Keratinocyte (primary cell): ENCODE results near the gene SALL3. TPM values are rescaled to one million over a fixed set of nuclear protein-coding genes. Genes with fewer than 3 reads are reported as not detected.

Experiments
- DNase-seq: peaks from one replicate; pipeline ENCODE4 v3.0.0-alpha.2; 2011; ENCODE audit warnings: low read depth, missing footprints, low spot score
- FAIRE-seq: peaks from 2 replicates; lab custom pipeline; 2011; peaks lifted over from hg19 to GRCh38; lab: Jason Lieb, UNC
- H2AFZ ChIP-seq: 2 replicates; pipeline ENCODE4 v1.6.0; 2012; ENCODE audit warnings: low read length, control low read depth, inconsistent platforms; ENCODE audit not compliant: control insufficient read depth
- H3K27ac ChIP-seq: 2 replicates; pipeline ENCODE4 v1.5.1; 2011; ENCODE audit warnings: low read length; ENCODE audit not compliant: control insufficient read depth, insufficient read depth
- H3K27me3 ChIP-seq: 3 replicates; pipeline ENCODE4 v1.6.0; 2011; ENCODE audit warnings: low read length; ENCODE audit not compliant: control insufficient read depth, insufficient read depth; ENCODE audit errors: extremely low read depth
- H3K36me3 ChIP-seq, 2 experiments: 2 replicates in 1 of 2; 3 replicates in 1 of 2; pipeline ENCODE4 v1.5.1; 2011; ENCODE audit warnings: low read length in 2 of 2, mild to moderate bottlenecking in 1 of 2; ENCODE audit not compliant: control insufficient read depth in 2 of 2, insufficient read depth in 2 of 2; ENCODE audit errors: extremely low read depth in 1 of 2
- H3K4me1 ChIP-seq: 3 replicates; pipeline ENCODE4 v1.5.1; 2011; ENCODE audit warnings: low read length; ENCODE audit not compliant: control insufficient read depth, insufficient read depth; ENCODE audit errors: extremely low read depth
- H3K4me2 ChIP-seq: 3 replicates; pipeline ENCODE4 v1.6.0; 2011; ENCODE audit warnings: low read depth, low read length; ENCODE audit not compliant: control insufficient read depth, insufficient read depth; ENCODE audit errors: extremely low read depth
- H3K4me3 ChIP-seq, 3 experiments: fragments of 200-600 bp in 1 of 3; sonication (generic) in 1 of 3; 2 replicates in 2 of 3; 3 replicates in 1 of 3; pipeline ENCODE4 v1.5.1; 2011 to 2016; ENCODE audit warnings: low read length in 3 of 3, mild to moderate bottlenecking in 3 of 3, control low read depth in 2 of 3, inconsistent platforms in 1 of 3, low read depth in 1 of 3, mixed read lengths in 1 of 3, mixed run types in 1 of 3, moderate library complexity in 1 of 3; ENCODE audit not compliant: control insufficient read depth in 2 of 3, insufficient read depth in 2 of 3; ENCODE audit errors: extremely low read depth in 1 of 3
- H3K79me2 ChIP-seq: 2 replicates; pipeline ENCODE4 v1.6.0; 2012; ENCODE audit warnings: low read length; ENCODE audit not compliant: control insufficient read depth, insufficient read depth
- H3K9ac ChIP-seq: 3 replicates; pipeline ENCODE4 v1.6.0; 2011; ENCODE audit warnings: low read length; ENCODE audit not compliant: control insufficient read depth, insufficient read depth; ENCODE audit errors: extremely low read depth
- H3K9me1 ChIP-seq: 3 replicates; pipeline ENCODE4 v1.6.0; 2011; ENCODE audit warnings: low read length; ENCODE audit not compliant: control insufficient read depth, insufficient read depth; ENCODE audit errors: extremely low read depth
- H3K9me3 ChIP-seq: 2 replicates; pipeline ENCODE4 v1.5.1; 2012; ENCODE audit warnings: low read depth, low read length; ENCODE audit not compliant: control insufficient read depth
- H4K20me1 ChIP-seq: 3 replicates; pipeline ENCODE4 v1.6.0; 2011; ENCODE audit warnings: low read length; ENCODE audit not compliant: control insufficient read depth, insufficient read depth; ENCODE audit errors: extremely low read depth
- CTCF ChIP-seq, 3 experiments: IDR thresholded peaks in 1 of 3; conservative IDR thresholded peaks in 1 of 3; optimal IDR thresholded peaks in 1 of 3; 2 replicates in 2 of 3; 3 replicates in 1 of 3; pipeline versions ENCODE3 to v1.5.1; 2011; ENCODE audit warnings: low read length in 3 of 3, mild to moderate bottlenecking in 3 of 3, moderate library complexity in 2 of 3, control low read depth in 1 of 3, inconsistent platforms in 1 of 3; ENCODE audit not compliant: insufficient read depth in 2 of 3; ENCODE audit errors: extremely low read depth in 1 of 3
- EZH2 ChIP-seq: IDR thresholded peaks from one replicate; pipeline ENCODE4 v1.6.1; 2012; ENCODE audit warnings: inconsistent platforms, mild to moderate bottlenecking, low read length, moderate library complexity
- dilution Hi-C: fragments of 300-500 bp; cut with MboI; formaldehyde crosslinking; loops from one replicate; pipeline ENCODE4 v1.7.0; 2020; ENCODE audit warnings: low sequenced_read_pairs; ENCODE audit not compliant: extremely low pct_ligation_motif_present
- polyA plus RNA-seq, 5 experiments: library from polyadenylated mRNA; depleted of rRNA in 3 of 5; stranded (reverse) in 3 of 5; stranded (forward) in 1 of 5; unstranded in 1 of 5; fragments of >200 nt; gene quantifications; 1 replicate in 1 of 5; 2 replicates in 3 of 5; 3 replicates in 1 of 5; pipeline versions ENCODE4 v1.2.1 to v1.2.3, GENCODE V29; 2011 to 2012; ENCODE audit warnings: missing spikeins in 2 of 5, low read depth in 1 of 5, low replicate concordance in 1 of 5

Gene SALL3
- polyA plus RNA-seq, 1 donor (not counting 4 experiments of a cell fraction or from before 2014, with no cell fraction given), result not detected

DNA sequence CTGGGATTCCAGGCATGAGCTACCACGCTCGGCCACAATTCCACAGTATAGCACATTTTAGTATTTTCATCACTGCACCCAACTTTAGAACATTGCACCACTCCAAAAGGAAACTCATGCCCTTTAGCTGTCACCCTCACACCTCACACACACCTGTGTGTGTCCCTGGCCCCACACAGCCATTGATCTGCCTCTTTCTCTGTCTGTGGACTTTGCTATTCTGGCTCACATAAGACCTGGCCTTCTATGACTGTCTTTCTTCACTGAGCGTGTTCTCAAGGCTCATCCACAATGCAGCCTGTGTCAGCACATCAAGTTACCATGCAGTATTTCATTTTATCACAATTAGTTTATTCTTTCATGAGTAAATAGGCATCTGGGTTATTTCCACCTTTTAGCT, 69.9 kb downstream of the SALL3 start:
- Histone ChIP-seq H3K27me3 (no peaks in the 10 kb centered on the region), H3K9me3 (no peaks in the 10 kb centered on the region), H3K4me3 (no peak overlapping the region), H3K9me1 (no peaks in the 10 kb centered on the region), H2AFZ (no peak overlapping the region), H4K20me1 (no peaks in the 10 kb centered on the region), H3K79me2 (no peaks in the 10 kb centered on the region), H3K9ac (no peak overlapping the region), H3K4me1 (no peaks in the 10 kb centered on the region), H3K36me3 (no peaks in the 10 kb centered on the region), H3K27ac (no peak overlapping the region), H3K4me2 (no peak overlapping the region)
- no peak for TF ChIP-seq CTCF (optimal IDR thresholded peaks at IDR 0.05 in 1 of 3, IDR thresholded peaks at IDR 0.05 in 1 of 3, conservative IDR thresholded peaks at IDR 0.05 in 1 of 3; ENCODE audit: extremely low read depth in 1 of 3, insufficient read depth in 2 of 3, low read length in 3 of 3)
- no peak for TF ChIP-seq EZH2
- DNase-seq (no peak), FAIRE-seq (no peak)
- dilution Hi-C loops, result no loop called here

Other genes with a start within 250 kb of the SALL3 start
- 12.7 to 16.7 TPM (median 16.1 TPM) in 3 replicates for gene ATP9B, start 89.6 kb downstream of the SALL3 start, polyA plus RNA-seq